Forelimb muscle (tissue), 1 donor: ENCODE measurements around the gene KRTCAP2. TPM values are rescaled to one million over a fixed set of nuclear protein-coding genes. Genes with fewer than 3 reads are reported as not detected.

Experiments used
- DNase-seq: peaks from one replicate; pipeline ENCODE4 v3.0.0-alpha.2; 2013; ENCODE audit warnings: low read depth
- polyA plus RNA-seq: library from polyadenylated mRNA; unstranded; fragments of 120-200 nt; gene quantifications from one replicate; pipeline ENCODE4 v1.2.1, GENCODE V29; 2013; ENCODE audit not compliant: insufficient read length

The KRTCAP2 gene
- polyA plus RNA-seq, 1 donor: 85.3 TPM

DNA sequence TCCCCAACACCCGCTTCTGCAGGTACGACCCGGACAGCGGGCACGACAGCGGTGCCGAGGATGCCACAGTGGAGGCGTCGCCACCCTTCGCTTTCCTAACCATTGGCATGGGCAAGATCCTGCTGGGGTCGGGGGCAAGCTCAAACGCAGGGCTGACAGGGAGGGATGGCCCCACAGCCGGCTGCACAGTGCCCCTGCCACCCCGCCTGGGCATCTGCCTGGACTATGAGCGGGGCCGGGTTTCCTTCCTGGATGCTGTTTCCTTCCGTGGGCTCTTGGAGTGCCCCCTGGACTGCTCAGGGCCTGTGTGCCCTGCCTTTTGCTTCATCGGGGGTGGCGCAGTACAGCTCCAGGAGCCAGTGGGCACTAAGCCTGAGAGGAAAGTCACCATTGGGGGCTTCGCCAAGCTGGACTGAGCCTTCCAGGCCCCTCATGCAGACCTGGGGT is 10.7 kb upstream of the KRTCAP2 start:
- no peak for DNase-seq

DNA sequence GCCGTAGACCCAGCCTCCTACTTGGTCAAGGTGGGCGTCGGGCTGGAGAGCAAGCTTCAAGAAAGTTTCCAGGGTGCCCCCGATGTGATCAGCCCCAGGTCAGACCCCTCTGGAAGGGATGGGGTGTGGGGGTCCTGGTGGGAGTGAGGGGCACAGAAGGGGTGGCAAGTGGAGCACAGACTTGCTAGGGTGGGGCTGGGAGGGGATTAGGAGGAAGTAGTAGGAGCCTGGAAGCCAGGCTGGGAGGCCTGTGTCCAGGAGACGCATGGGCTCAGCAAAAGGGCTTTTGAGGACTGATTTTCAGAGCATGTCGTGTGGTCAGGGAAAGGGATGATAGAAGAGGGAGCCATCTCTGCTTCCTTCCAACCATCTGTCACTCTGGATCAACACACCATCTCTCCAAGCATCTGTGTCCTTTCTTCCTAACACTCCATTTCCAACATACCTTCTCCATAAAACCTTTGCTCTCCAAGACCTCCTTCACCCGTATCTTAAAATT is 9.0 kb upstream of the KRTCAP2 start:
- DNase-seq: no peak

DNA sequence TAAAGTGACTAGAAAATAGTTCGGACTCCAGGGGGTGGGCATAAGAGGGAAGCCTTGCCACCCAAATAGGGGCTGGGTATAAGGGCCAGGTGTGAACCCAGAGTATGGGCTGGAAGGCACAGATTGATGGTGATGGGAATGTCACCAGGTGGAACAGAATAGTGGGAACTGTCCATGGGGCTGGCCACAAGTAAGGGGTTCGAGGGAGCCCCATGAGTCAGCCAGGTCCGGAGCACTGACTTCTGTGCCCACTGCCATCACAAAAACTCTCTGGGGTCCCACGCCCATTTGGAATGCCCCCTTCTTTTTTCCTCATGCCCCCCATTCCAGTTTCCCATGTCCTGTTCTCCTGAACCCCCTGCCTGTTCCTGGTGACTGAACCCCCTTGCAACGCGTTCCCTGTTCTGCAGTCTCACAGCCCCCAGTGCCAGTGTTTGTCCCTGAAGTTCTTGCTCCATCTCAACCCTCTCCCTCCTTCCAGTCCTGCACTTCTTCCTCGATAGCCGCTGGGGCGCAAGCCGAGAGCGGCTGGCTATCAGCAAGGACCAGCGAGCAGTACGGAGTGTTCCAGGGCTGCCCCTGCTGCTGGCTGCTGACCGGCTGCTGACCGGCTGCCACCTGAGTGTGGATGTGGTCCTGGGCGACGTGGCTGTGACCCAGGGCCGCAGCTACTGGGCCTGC is 8.4 kb upstream of the KRTCAP2 start:
- DNase-seq: no peak

DNA sequence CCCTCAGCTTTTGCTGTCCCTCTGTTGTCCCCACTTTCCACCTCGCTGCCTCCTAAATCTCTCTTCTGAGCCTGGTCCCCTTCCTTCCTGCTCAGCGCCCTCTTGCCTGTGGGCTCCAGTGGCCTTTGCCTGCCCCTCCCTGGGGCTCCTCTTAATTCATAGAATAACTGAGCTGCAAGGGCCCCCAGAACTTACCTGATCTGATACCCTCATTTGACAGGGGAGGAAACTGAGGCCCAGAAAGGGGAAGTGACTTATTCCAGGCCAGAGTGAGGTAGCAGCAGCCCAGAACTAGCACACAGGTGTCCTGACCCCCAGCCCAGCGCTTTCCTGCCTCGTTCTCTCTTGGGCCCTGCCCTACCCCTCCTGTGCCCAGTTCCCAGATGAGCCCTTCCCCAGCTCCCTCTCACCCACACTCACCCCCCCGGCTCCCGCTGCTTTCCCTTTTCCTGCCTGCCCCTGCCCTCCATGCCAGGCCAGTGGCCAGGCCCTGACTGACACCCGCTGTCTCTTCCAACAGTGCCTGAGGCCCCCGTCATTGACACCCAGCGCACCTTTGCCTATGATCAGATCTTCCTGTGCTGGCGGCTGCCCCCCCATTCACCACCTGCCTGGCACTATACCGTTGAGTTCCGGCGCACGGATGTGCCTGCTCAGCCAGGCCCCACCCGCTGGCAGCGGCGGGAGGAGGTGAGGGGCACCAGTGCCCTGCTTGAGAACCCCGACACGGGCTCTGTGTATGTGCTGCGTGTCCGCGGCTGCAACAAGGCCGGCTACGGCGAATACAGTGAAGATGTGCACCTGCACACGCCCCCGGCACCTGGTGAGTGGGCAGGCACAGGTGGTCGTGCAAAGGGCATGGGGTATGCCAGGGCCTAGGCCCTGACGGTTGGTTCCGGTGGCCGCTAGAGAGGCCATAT is 6.3 kb upstream of the KRTCAP2 start:
- no peak for DNase-seq

DNA sequence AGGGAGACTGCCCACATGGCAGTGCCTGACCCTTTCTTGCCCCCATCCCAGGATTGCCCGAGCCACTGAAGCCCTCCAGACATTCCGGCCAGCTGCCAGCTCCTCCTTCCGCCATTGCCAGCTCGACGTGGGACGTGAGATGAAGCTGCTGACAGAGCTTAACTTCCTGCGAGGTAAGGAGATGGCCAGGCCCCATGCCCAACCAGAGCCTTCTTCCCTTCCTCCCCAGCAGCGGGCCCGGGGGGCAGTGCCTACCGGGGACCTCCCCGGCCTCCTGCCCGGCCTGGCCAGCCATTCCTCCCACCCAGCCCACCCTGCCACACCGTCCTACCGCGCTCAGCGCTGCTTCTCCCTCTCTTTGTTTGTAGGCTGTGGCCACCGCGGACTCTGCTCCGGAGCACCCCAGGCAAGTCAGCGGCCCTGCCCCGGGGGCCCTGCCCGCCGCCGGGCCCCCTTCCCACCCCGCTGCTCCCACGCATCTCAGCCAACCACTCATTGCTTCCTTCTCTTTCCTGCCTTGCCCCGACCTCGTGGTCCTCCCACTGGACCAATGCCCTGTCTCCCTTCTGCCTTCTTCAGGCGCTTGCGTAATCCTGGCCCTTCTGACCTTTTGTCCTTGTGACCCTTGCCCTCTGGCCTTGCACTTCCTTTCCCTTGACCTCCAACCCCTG is 5.5 kb upstream of the KRTCAP2 start:
- DNase-seq: no peak

DNA sequence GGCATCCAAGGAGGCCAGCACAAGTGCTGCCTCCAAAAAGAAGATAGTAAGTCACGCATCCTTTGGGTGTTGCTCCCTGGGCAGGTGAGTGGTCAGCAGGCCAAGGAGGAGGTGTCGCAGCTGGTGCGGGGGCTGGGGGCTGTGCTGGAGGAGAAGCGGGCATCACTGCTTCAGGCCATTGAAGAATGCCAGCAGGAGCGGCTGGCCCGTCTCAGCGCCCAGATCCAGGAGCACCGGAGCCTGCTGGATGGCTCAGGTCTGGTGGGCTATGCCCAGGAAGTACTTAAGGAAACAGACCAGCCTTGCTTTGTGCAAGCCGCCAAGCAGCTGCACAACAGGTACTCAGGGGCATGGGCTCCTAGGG is 4.8 kb upstream of the KRTCAP2 start:
- no peak for DNase-seq

DNA sequence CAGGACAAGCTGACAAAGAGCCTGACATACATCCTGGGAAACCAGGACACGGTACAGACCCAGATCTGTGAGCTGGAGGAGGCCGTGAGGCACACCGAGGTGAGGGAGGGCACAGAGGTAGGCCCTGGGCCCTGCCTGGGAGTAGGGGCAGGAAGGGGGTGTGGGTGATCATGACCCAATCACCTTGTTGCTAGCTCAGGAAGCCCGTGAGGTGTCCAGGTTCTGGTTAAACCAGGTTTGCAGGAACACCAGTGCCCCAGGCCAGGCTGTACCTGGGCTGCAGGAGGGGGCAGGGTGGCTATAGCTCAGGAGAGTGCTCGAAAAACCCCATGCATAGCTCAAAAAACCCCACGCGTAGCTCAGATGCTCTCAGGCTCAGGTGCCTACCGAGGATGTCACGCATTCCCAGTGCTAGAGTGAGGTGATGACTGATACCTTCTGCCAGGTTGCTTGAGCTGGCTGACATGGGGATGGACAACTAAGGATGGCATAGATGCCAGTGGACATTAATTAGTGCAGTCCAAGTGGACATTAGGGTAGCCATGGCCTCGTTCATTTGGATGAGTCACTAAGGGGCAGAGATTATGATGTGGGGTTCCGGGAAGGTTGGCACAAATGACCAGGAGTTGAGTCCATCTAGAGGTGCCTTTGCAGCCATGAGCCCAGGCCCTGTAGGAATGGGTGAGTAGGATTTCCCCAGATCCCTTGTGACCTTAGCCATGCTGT is 4.3 kb upstream of the KRTCAP2 start:
- DNase-seq: no peak

DNA sequence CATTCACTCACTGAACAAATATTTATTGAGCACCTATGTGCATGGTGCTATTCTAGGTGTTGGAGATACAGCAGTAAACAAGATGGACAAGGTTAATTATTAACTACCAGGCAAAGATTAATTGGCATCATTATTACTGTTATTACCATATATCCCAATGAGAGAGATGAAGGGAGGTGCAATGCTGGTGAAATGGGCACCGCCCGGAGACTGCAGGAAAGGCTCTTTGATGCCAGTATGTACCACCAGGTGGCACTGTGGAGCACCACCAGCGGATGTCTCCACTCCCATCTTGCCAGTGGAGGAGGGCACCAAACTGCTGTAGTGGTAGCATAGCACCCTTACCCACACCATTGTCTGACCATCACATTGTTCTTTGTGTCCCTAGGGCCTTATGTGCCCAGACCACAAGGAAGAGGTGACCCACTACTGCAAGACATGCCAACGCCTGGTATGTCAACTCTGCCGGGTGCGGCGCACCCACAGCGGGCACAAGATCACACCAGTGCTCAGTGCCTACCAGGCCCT is 3.5 kb upstream of the KRTCAP2 start:
- DNase-seq: no peak

DNA sequence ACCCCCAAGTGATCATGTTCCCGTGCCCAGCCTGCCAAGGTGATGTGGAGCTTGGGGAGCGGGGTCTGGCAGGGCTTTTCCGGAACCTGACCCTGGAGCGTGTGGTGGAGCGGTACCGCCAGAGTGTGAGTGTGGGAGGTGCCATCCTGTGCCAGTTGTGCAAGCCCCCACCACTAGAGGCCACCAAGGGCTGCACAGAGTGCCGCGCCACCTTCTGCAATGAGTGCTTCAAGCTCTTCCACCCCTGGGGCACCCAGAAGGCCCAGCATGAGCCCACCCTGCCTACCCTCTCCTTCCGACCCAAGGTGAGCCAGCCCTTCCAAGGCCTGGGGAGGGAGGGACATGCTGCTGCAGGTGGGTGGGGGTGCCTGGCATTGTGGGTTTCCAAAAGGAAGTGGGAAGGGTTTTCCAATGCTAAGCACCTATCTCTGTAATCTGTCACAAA is 2.8 kb upstream of the KRTCAP2 start:
- no peak for DNase-seq

DNA sequence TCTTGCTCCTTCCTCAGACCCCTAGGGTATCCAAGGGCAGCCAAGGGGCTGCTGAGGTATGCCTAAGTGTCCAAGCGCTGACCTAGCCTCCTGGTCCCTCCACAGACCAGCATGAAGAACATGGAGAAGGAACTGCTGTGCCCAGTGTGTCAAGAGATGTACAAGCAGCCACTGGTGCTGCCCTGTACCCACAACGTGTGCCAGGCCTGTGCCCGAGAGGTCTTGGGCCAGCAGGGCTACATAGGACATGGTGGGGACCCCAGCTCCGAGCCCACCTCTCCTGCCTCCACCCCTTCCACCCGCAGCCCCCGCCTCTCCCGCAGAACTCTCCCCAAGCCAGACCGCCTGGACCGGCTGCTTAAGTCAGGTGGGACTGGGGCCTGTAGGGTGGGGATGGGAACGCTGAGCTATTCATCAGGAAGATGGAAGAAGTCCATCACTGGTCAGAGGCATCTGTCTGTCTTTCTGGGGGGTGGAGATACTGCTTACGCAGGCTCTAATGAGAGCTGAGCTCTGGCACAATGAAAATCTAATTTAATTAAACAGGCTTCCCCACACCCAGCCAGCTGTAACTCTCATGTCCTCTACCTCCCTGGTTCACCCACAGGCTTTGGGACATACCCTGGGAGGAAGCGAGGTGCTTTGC is 2.3 kb upstream of the KRTCAP2 start:
- DNase-seq: no peak

DNA sequence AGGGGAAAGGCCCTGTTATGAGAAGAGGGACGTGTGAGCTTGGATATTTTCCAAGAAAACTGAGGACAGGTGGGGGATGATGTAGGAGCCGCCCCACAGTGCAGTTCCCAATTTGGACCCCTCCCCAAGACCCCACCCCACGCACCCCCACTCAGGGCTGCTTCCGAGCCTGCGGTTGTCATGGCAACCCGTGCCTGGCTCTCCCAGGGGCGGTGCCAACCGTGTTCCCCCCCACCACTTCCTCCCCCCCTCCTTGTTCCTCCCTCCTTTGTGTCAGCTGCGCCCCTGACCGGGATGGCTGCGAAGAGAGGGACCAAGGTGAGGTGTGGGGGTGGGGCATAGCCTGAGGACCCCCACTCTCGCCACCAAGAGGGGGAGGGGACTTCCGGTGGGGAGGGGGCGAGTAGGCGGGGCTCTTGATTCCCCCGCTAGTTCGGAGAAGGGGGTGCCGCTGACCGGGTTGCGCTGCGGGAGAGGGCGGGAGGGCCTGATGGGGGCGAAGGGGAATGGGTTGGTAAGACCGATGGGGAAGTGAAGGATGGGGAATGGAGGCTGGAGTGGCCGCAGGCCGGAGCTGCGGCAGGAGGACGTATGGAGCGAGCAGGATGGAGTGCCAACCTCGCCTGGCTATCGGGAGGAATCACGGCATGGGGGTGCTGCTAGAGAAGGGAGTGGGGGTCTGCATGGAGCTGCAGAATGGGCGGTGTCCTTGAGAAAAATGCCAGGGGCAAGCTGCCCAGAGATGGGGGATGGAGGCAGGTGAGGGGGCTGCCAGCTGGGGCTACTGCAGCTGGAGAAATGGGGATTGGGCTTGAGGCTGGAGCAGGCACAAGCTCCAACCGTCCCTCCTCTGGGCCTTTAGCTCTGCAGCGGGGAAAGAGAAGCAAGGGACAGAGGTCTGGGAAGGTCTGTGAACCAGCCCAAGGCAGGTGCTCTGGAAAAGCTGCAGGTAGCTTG is 1.5 kb upstream of the KRTCAP2 start:
- no peak for DNase-seq

DNA sequence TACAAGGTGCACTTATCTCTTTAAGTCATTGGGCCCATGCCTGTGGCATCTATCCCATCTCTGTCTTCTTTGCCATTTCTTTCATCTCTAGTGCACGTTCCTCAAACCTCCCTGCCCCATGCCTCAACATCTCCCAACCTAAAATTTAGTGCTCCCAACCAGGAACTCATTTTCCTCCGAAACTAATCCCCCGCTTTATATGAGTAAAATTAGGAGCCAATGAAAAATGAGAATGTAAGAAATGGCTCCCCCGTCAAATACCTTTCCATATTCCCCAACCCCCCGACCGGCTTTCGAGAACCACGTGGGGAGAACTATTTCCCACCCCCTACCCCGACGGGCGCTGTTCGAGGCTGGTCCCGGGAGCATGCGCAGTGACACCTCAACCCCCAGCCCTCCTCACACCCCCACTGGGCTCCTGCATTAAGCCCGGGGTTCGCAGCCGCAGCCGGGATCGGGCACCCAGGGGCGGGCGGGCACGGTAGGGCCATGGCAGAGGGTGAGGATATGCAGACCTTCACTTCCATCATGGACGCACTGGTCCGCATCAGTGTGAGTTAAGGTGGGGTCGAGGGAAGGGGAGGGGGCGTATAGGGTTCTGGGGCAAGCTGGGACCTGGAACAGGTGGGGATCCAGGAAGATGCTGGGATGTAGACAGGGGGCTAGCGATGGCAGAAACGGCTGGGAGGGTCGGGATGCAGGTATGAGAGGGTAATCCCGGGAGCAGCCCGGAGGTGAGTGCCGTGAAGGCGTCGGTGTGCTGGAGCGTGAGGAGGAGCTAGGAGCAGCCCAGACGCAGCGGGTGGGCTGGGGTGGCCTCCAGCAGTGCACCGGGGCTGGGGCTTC is 597 bp upstream of the KRTCAP2 start, which contains the start of gene TRIM46:
Gene TRIM46 (plus strand): TSS at position 372 of the 846 bp plus-strand sequence. CDS start 118 bp downstream, at position 490.
- no peak for DNase-seq

DNA sequence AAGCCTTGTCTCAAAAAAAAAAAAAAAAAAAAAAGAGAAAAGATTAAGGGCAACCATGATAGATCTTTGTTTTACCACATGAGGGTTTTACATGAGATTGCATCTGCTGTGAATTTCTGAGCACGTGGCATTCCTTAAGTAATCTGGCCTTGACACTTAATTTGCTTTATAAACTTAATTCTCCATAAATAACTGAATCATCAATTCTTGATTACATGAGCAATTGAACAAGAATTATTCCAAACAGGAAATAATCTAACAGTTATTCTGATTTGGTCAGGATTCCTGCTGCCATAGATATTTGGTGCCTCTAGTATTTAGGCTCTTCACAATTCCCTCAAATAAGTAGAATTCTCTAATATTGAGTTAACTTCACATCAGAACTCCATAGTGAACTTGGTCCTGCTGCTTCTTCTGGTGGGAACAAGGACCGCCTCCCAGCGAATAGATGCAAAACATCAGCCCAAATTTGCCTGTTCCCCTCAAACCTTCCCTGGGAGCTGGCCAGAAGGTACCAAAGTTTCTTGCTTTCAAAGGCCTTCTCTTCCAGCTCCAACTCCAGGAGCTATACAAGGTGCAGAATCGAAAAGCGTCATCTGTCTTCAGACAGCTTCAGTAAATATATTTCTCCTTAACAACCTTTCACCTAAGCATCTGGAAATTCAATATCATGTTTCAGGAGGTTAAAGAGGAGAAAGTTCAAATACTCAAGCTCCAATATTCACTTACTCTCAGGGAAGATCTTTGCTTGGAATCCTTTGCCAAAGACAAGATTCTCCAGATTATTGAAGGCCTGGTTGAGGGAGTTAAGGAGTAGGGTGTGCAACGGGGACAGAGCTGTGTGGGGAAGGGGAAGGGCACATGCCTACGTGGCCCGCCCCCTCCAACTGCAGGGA is 1.0 kb downstream of the KRTCAP2 start:
- DNase-seq: no peak

DNA sequence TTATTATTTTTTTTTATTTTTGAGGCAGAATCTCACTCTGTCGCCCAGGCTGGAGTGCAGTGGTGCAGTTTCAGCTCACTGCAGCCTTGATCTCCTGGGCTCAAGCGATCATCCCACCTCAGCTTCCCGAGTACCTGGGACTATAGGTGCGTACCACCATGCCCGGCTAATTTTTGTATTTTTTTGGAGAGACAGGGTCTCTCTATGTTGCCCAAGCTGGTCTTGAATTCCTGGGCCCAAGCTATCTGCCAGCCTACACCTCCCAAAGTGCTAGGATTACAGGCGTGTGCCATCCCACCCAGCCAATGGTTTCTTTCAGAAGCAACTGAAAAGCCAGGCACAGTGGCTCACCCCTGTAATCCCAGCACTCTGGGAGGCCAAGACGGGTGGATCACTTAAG is 2.3 kb downstream of the KRTCAP2 start:
- DNase-seq: no peak

DNA sequence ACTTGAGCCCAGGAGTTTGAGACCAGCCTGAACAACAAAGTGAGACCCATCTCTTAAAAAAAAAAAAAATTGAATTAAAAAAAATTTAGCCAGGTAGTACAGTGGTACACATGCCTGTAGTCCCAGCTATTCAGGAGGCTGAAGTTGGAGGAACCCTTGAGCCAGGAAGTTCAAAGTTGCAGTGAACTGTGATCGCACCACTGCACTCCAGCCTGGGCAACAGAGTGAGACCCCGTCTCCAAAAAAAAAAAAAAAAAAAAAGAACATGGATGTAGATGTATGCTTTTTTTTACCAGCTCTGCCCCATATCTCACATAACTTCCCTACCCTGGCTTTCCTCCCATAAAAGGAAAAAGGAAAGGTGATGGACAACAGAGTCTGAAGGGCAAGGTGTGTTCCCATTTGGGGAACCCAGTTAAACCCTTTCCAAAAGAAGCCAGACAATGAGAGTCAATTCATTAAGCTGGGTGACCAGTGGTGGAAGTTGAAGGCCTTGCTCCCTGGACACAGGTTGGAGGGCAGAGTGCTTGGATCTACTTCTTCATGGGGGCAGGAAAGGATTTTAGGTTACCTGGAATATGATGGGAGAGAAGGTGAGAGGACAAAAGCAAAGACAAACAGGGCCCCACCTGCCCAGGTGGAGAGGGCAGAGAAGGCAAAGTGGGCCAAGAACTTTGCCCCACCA is 2.9 kb downstream of the KRTCAP2 start:
- no peak for DNase-seq

DNA sequence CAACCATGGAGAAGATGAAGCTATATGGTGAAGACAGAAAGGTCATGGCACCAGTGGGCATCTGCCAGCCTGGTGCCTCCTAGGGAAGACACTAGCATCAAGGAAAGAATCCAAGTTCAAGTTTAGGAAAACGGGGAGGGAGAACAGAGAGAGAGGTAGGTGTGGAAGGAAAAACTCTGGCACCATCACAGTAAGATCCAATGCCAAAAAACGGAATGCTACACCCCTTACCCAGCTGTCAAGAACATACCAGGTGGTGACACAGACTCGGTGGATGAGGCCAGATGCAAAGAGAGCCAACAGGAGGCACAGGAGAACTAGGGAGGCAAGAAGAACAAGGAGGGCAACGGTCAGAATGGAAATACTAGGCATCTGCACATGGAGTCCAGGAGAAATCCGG is 3.6 kb downstream of the KRTCAP2 start:
- no peak for DNase-seq
